Measurements from ENCODE around the gene MRPL55.
A peak's percentile ranks its signal among the peaks of the same experiment; 100 is the strongest.

The MRPL55 gene

DNA sequence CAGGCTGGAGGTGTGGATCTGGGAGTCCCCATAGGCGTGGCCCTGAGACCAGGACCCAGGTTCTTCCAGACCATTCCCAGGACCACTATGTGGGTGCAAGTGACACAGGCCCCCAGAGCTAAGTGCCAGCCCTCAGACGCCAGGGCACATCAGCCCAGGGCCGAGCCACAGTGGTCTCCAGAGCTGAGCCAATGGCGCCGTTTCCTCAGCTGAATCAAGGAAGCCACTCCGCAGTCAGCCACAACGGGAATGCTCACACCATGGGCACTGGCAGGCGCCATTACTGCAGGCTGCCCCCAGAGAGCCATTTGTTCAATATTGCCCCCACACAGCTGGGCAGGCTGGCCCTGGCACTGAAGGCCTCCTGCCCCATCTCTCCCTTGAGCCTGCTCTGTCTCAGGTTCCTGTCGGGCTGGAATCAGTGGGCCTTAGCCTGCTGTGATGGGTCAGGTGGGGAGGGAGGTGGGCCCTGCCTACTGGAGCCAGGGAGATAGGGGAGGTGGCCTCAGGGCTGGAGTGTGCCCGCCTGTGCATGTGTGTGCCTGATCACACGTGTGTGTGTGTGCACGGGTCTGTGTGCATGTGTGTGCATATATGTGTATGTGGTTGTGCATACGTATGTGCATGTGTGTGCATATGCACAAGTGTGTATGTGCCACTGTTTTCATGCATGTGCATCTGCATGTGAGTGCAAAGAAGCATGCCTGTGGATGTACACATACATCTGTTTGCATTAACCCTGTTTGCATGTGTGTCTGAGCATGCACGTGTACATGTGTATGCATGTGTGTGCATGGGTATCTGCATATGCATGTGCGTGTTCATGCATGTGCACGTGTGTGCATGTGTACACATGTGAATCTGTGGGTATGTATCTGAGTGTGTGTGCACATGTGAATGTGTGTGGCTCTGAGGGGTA is 46.8 kb upstream of the MRPL55 start:
- CTCF ChIA-PET = interaction anchor here (1.9 kb wide), 1 partner anchor 9 kb away, joined by 6 read pairs; the partner anchor contains the start of gene IBA57
- TF ChIP-seq CTCF (conservative IDR thresholded peaks at IDR 0.05; ENCODE audit: low read depth) = no peak
- H3K27ac ChIP-seq = peak overlapping the region; percentile 100
- DNase-seq (ENCODE audit: low spot score) = no peak
- POLR2A ChIA-PET (ENCODE audit: low non-redundant PET) = interaction anchor here (1.2 kb wide), 1 partner anchor 9 kb away, joined by 5 read pairs; no protein-coding TSS in a partner anchor

DNA sequence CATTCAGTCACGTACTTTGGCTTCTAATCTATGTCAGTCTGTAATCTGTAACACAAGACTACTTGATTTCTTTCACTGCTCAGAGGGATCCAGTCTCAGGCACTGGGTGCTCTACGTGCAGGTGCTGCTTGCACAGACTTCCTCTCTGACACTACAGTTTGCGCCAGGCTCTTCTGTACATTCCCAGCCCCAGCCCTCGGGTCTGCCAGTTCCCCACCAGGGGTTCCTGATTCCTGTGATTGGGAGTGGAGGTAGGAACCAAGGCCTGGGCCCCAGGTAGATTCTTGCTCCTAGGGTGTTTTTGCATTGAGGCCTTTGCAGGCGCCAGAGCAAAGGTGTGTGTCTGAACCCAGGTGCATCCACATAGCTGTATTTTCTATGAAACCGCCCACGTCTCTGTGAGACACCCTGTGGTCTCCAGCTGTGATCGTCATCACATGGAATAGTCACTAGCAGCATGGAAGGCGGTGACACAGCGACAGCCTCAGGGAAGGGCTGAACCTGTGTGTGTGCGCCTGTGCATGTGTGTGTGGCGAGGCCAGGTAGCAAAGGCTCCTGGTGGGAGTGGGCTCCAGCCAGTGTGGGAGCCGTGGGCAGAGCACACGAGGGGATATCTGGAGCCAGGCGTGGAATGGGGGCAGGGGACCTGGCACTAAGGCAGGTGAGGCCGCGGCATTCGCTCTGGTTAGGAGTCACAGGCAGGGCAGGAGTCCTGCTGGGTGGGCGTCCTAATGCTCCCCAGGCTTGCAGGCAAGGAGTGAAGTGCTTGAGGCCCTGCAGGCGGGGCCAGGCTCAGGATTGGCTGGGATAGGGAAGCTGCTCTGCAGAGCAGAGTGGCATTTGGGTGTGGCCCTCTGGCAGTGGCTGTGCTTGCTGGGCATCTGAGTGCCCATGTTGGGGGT is 45.8 kb upstream of the MRPL55 start:
- CTCF ChIA-PET = interaction anchor here (0.8 kb wide), 1 partner anchor 10 kb away, joined by 3 read pairs; the partner anchor contains the start of gene IBA57
- no peak for DNase-seq (ENCODE audit: low spot score)
- POLR2A ChIA-PET (ENCODE audit: low non-redundant PET) = no interaction called here
- H3K27ac ChIP-seq = peak overlapping the region; percentile 100
- no peak for TF ChIP-seq CTCF (conservative IDR thresholded peaks at IDR 0.05; ENCODE audit: low read depth)

GRCh38 chr1:228154021-228154669 is 45.0 kb upstream of the MRPL55 start:
- no peak for TF ChIP-seq CTCF (conservative IDR thresholded peaks at IDR 0.05; ENCODE audit: low read depth)
- POLR2A ChIA-PET (ENCODE audit: low non-redundant PET) = interaction anchor here (0.6 kb wide), 1 partner anchor 155 kb away, joined by 3 read pairs; no protein-coding TSS in a partner anchor
- CTCF ChIA-PET = interaction anchor here (0.5 to 0.8 kb wide), 3 partner anchors 11 to 80 kb away, joined by 3 read pairs; partner anchors contain the start of gene IBA57

GRCh38 chr1:228152918-228153258 is 43.8 kb upstream of the MRPL55 start:
- peak overlapping the region; percentile 100 for H3K27ac ChIP-seq
- no peak for DNase-seq (ENCODE audit: low spot score)
- CTCF ChIA-PET = interaction anchor here (0.6 kb wide), 1 partner anchor 52 kb away, joined by 3 read pairs; no protein-coding TSS in a partner anchor
- TF ChIP-seq CTCF (conservative IDR thresholded peaks at IDR 0.05; ENCODE audit: low read depth) = no peak
- POLR2A ChIA-PET (ENCODE audit: low non-redundant PET) = no interaction called here

More at GRCh38 chr1:228154021-228154669, 45.0 kb upstream of the MRPL55 start:
- peak overlapping the region; percentile 100 for H3K27ac ChIP-seq
- DNase-seq (ENCODE audit: low spot score) = no peak

DNA sequence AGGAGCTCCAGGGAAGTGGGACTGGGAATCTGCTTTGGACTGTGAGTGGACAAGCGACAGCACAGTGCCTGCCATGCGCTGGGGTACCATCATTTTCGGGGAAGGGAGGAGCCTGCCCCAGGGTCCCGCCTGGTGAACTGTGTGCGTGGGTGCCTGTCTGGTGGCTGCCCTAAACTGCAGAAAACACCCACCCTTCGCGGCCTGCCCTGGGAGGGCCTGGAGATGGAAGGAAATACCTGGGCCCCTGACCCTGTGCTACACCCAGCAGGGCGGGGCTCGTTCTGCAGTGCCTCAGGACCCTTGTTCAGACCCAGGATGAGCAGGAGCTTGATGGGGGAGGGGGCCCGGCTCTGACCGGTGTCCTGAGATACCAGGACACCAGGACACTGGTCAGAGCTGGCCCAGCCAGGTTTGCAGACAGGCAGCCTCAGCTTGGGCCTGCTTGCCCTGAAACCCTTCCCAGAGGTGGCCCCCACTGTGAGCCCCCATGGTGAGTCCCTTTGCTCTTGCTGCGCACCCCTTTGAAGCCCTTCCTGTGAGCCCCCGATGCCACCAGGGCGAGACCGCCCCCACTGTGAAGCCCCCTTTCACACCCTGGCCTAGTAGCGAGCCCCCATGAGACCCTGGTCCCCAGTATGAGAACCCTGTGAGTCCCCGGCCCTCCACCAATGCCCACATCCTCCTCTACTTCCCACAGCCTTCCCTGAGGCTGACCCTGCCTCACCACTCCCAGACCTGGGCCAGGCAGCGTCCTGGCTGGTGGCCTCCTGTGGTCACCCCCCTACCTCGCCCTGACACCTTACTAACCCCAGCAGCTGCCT is 43.2 kb upstream of the MRPL55 start:
- ChIA-PET POLR2A (ENCODE audit: low non-redundant PET) (interaction anchor here (0.8 to 1.0 kb wide), 2 partner anchors 9 to 14 kb away, joined by 3 to 4 read pairs; no protein-coding TSS in a partner anchor), CTCF (interaction anchor here (1.0 kb wide), 1 partner anchor 390 kb away, joined by 4 read pairs; no protein-coding TSS in a partner anchor)
- TF ChIP-seq CTCF (conservative IDR thresholded peaks at IDR 0.05; ENCODE audit: low read depth) = no peak
- H3K27ac ChIP-seq = peak overlapping the region; percentile 100
- no peak for DNase-seq (ENCODE audit: low spot score)
